ENCODE results near the gene EVPL.
"Not testable (repeated sequence)": the region's sequence is repeated elsewhere in the genome, so short reads cannot be mapped to it uniquely, and the experiment has no call there.

The EVPL gene
- 0 to 0.31 (median 0.15) reads per million in 4 donors for total RNA-seq

- no peak for DNase-seq
Measured at GRCh38 chr17:76027159-76027839, at the start of gene EVPL. TSS of gene EVPL (minus strand) at chr17:76027306. CDS start at chr17:76027198, 108 bp downstream.

GRCh38 chr17:76076146-76076764, 49.1 kb upstream of the EVPL start:
- no peak for DNase-seq

- DNase-seq: no peak
Measured at GRCh38 chr17:76075364-76076145, 48.4 kb upstream of the EVPL start.

- DNase-seq: no peak
Measured at GRCh38 chr17:76074390-76075363, 47.6 kb upstream of the EVPL start, which contains the start of gene GALR2. TSS of gene GALR2 (plus strand) at chr17:76074781. CDS start at chr17:76074884, 103 bp downstream.

GRCh38 chr17:76072148-76072858, 45.2 kb upstream of the EVPL start, which contains the start of gene SRP68:
TSS of gene SRP68 (minus strand) at chr17:76072517. CDS start at chr17:76072491, 26 bp downstream.
- peak; percentile 69 to 87 (median 74) for DNase-seq

- DNase-seq: no peak
Measured at GRCh38 chr17:76071531-76072147, 44.5 kb upstream of the EVPL start.

- no peak for DNase-seq
Measured at GRCh38 chr17:76065775-76066174, 38.7 kb upstream of the EVPL start.

- DNase-seq: peak in 2 of 5 donors; percentile 34 to 59
Measured at GRCh38 chr17:76063875-76064546, 36.9 kb upstream of the EVPL start.

GRCh38 chr17:76058264-76058663, 31.2 kb upstream of the EVPL start:
- not testable (repeated sequence) for DNase-seq

- no peak for DNase-seq
Measured at GRCh38 chr17:76056882-76057281, 29.8 kb upstream of the EVPL start.

- DNase-seq: no peak
Measured at GRCh38 chr17:76054112-76054476, 27.0 kb upstream of the EVPL start.

GRCh38 chr17:76053246-76054111, 26.4 kb upstream of the EVPL start:
- no peak for DNase-seq

- no peak for DNase-seq
Measured at GRCh38 chr17:76051561-76051960, 24.5 kb upstream of the EVPL start.

- DNase-seq: no peak
Measured at GRCh38 chr17:76050538-76051467, 23.7 kb upstream of the EVPL start.

- DNase-seq: no peak
Measured at GRCh38 chr17:76049836-76050537, 22.9 kb upstream of the EVPL start.

- no peak for DNase-seq
Measured at GRCh38 chr17:76049239-76049638, 22.1 kb upstream of the EVPL start.

GRCh38 chr17:76048711-76049110, 21.6 kb upstream of the EVPL start:
- no peak for DNase-seq
